T-helper 1 cell treated with Interleukin-12 subunit alpha and Interleukin-12 subunit beta and Interleukin-4 antibody, amounts not matched to agents 30 ng/mL and 1 ng/mL, for 36 hours (primary cell): Measurements from ENCODE around the gene ZC2HC1C. TPM values are rescaled to one million over a fixed set of nuclear protein-coding genes. Genes with fewer than 3 reads are reported as not detected.

Experiments used
- intact Hi-C: fragments of 100-400 bp; cut with micrococcal nuclease; formaldehyde crosslinking; loops from one replicate; pipeline ENCODE4 v1.15.1; 2024
- total RNA-seq: library from RNA; stranded (reverse); gene quantifications from 2 replicates; pipeline ENCODE4 v1.2.3, GENCODE V29; 2022

Gene ZC2HC1C
- total RNA-seq, 1 donor from 2014 or later = 1.3 TPM

GRCh38 chr14:75053396-75054291 is 15.8 kb upstream of the ZC2HC1C start:
- intact Hi-C loops = loop anchor here (5.0 kb wide), 1 partner anchor 124 kb away; the partner anchor contains the start of gene TMED10

DNA sequence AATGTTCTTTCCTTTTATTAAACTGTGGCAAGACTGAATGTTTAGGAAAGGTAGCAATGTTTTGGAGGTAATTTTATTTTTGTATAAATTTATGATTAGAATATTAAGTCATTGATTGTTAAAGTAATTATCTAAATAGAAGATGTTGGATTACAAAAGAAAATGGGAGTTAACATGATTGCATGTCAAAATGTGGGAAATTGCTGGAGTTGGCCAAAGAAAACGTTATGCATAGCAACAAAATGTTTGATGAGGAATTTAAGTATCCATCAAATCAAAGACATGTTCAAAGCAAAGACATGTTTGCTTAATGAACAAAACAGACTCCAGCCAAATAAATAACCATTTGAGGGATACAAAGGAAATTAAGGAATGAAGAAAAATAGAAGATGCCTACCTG is 15.0 kb upstream of the ZC2HC1C start:
- intact Hi-C loops = loop anchor here (5.0 kb wide), 1 partner anchor 123 kb away; the partner anchor contains the start of gene TMED10

GRCh38 chr14:75059642-75060041 is 9.8 kb upstream of the ZC2HC1C start:
- intact Hi-C loops = loop anchor here (5.0 kb wide), 3 partner anchors 177 to 347 kb away; partner anchors contain the start of genes AREL1, DLST, FCF1 and YLPM1

DNA sequence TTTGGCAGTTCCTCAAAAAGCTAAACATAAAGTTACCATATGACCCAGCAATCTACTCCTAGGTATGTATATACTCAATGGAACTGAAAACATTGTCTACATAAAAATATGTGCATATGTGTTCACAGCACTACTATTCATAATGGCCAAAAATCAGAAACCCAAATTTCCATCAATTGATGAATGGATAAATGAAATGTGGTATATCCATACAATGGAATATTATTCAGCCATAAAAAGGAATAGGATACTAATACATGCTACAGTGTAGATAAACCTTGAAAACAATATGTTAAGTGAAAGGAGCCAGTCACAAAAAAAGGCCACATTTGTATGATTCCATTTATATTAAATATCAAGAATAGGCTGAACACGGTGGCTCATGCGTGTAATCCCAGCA is 9.0 kb upstream of the ZC2HC1C start:
- intact Hi-C loops = loop anchor here (5.0 kb wide), 3 partner anchors 178 to 348 kb away; partner anchors contain the start of genes AREL1, DLST, FCF1 and YLPM1

- intact Hi-C loops = loop anchor here (1.0 to 5.0 kb wide), 4 partner anchors 12 to 351 kb away; partner anchors contain the start of genes AREL1, DLST, FCF1 and MLH3
Observed at GRCh38 chr14:75063013-75063412, 6.4 kb upstream of the ZC2HC1C start.

DNA sequence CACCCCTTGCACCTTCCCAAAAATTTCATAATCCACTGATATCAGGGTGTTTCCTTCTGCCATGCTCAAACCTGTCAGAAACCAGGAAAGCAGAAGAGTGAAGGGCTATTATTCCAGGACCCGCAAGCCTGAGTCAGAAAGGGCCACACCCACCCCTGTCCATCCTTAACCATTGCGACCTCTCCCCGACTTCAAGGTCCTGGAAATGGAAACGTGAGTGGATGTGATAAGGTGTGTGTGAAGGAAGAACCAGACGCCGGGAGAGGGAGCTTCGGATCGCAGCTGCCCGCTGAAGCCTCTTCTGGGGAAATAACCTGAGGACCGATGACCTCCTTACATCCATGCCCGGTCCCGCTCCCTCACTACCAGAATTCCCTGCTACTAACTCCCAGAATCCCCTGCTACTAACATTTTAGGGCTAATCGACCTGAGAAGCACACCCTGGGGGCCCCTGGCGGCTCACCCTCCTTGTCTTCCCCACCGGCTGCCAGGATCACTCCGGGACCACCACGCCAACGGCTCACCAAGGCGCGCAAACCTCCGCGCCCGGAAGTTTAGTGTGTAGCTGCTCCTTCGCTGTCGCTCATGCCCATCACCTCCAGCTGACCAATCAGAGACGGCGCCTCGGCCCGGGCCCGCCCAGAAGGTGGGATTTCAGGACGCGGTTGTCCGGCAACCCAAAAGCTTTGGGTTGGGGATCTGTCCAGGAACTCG is 5.8 kb upstream of the ZC2HC1C start, which contains the start of gene ACYP1:
Gene ACYP1 (minus strand): TSS at position 534 of the 714 bp plus-strand sequence. CDS start 471 bp downstream, at position 63.
- intact Hi-C loops = loop anchor here (1.0 to 5.0 kb wide), 6 partner anchors 12 to 351 kb away; partner anchors contain the start of genes AREL1, DLST, EIF2B2 and FCF1

DNA sequence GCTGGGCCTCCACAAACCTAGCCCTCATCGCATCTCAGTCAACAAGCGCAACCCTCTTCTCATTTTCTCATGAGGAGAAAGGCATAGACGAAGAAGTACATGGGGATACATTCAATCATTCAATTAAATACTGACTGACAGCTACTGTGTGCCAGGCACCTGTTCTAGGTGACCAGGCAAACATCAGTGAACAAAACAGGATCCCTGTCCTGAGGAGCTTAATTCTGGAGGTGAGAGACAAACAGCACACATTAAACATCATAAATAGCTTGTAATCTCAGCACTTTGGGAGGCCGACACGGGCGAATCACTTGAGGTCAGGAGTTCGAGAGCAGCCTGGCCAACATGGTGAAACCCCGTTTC is 5.3 kb upstream of the ZC2HC1C start:
- intact Hi-C loops = loop anchor here (1.0 to 5.0 kb wide), 5 partner anchors 62 to 352 kb away; partner anchors contain the start of genes AREL1, DLST, EIF2B2 and FCF1

DNA sequence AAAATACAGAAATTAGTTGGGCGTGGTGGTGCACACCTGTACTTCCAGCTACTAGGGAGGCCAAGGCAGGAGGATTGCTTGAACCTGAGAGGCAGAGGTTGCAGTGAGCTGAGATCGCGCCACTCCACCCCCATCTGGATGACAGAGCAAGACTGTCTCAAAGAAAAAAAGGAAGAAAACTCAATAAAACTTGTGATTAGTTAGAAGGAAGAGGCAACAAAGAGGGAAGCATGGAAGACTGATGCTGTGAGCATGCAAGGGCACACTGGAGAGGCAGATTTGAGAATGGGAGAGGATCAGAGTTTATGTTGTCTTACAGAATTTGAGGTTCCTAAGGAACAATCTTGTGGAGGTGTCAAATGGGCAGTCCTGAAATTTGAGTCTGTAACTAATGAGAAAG is 2.8 kb upstream of the ZC2HC1C start:
- intact Hi-C loops = no loop called here

DNA sequence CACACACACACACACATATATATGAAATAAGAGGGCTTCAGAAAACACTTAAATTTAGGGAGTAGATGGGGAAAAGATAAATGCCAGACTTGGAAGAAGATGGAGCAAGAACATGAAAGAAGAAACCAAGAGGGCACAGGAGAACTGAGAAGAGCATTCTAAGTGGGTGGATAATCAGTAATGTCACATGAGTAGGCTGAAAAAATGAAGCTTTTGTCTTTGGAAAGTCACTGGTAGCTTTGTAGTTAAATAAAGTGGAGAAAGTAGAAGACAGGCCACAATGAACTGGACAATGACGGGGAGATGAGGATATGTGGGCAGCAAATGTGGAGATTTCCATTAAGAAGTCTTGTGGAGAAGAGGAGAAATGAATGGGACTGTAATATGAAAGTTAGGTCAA is 2.2 kb upstream of the ZC2HC1C start:
- intact Hi-C loops = no loop called here

- intact Hi-C loops = loop anchor here (2.0 kb wide), 2 partner anchors 59 to 593 kb away; partner anchors contain the start of genes ERG28, NEK9 and TTLL5
Observed at GRCh38 chr14:75067765-75068164, 1.7 kb upstream of the ZC2HC1C start.

DNA sequence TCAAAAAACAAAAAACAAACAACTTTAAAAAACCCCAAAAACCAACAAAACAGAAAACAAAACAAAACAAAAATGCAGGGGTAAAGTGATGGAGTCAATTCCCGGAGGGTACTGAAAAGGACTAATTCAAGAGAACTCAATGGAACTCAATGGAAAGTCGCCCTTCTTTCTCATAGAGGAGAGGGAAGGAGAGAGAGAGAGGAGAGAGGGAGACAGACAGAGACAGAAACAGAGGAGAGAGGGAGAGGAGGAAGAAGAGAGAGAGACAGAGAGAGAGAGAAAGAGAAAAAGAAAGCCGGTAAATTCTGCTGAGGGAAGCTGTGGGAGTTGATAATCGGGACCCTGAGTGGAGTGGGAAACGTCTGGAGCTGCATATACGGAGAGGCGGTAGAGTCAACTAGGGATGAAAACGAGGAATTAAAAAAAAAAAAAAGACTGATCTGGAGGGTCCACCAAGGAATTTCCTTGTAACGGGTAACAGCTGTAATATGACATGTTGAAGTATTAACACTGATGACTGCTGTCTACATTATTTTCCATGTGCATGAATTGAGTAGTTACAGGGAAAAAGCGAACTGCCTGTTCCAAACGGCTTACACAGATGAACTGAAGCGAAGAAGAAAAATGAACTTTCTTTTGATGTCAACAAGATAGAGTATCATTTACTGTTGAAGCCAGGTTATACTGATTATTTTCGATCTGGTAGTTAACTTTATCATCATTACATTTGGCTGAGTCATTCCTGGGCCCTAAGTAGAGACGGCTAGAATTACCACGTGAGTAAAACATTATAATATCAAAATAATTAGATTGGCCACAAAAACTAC is 934 bp upstream of the ZC2HC1C start:
- intact Hi-C loops = loop anchor here (1.0 to 2.0 kb wide), 4 partner anchors 58 to 592 kb away; partner anchors contain the start of genes EIF2B2, ERG28, NEK9 and RPS6KL1

- intact Hi-C loops = loop anchor here (1.0 to 2.0 kb wide), 4 partner anchors 57 to 591 kb away; partner anchors contain the start of genes EIF2B2, ERG28, NEK9 and RPS6KL1
Observed at GRCh38 chr14:75069811-75070145, 337 bp downstream of the ZC2HC1C start.

GRCh38 chr14:75070383-75070782 is 942 bp downstream of the ZC2HC1C start:
- intact Hi-C loops = no loop called here

DNA sequence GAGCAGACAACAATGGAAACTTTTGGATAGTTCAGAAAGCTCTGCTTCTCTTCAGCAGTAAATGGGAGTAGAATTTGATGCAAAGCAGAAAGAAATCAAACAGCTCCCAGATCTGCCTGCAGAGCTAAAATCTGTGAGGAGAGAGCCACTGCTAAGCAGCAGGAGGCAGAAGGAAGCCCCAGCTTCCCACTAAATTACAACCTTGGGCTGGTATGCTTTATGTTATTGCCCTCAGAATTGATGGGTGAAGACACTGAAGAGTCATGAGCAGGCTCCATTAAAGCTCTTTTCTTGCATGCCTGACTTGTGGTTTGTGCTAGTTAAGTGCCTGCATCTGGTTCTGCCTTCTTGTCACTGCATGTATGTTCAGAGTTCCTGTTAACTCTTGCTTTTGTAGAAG is 8.4 kb downstream of the ZC2HC1C start:
- intact Hi-C loops = no loop called here

DNA sequence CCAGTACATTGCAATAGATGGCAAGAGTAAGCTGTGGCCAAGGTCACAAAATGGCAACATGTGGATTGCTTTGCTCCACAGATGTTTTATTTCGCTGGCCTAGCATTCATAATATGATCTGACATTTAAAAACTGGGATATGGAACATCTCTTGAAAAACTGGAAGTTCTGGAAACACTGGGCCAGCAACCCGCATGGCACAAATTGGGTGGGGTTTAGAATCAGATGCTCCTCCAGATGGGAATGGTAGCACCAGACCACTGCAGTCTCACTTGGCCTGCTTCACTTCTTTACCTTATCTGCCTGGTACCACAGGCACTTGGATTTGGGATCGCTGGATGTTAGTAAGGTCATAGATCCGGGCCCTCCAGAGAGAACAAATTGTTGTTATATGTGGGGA is 10.1 kb downstream of the ZC2HC1C start:
- intact Hi-C loops = no loop called here

DNA sequence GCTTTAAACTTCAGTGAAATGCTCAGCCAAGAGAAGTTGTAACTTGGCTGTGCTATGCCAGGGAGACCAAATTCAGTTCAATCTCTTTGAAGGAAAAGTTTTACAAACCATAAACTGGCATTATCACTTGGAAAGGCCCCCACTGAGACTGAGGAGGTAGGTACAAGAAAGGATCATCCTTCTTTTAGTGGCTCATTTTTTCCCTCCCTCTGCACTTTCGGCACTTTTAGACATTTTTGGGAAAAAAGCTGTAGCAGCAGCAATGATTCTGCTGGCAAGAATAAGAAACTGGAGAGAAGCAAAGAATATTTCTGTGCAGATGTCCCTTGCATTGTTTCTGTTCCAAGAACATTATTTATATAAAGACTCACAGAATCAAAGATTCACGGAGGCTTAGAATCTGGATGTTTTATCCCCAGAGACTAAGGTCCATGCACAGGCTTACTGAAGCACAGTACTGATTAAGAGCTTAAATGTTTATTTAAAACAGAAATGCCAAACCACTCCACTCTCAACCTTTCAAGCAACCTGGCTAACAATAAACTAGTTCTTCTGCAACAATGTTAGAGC is 12.3 kb downstream of the ZC2HC1C start:
- intact Hi-C loops = no loop called here

- intact Hi-C loops = no loop called here
Observed at GRCh38 chr14:75083271-75083670, 13.8 kb downstream of the ZC2HC1C start.

DNA sequence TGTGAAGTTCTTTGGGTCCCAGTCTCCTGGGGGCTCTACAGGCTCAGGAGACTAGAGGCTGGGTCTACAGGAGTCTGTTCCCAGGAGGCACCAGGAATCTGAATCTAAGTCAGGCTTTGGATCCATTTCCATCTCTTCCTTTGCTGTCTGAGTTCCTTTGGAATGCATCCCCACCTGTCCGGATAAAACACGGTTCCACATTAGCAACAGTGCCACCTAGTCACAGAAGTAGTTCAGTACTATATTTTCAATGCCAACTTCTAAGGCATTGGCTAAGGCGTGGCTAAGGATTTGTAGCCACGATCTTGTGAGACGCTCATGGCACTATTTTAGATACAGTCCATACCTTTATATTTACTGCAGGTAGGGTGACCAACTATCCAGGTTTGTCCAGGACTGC is 15.1 kb downstream of the ZC2HC1C start:
- intact Hi-C loops = no loop called here

DNA sequence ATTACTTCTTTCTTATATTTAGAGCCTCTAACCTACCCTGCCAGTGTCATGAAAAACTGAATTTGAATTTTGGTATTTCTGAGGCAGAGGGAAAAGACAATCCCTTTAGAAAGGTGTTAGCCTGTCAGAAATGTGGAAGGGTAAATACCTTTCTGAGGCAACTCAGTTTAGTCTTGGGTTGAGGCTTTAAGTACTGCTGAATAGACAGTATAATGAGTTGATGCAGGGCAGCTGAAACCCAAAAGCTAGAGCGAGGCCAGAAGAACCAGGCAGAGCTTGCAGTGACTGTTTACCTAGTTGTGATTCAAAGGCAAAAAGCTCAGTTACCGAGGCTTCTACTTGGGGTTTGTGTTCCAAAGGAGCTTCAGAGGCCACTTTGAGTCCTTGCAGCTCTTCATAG is 18.7 kb downstream of the ZC2HC1C start:
- intact Hi-C loops = loop anchor here (1.0 kb wide), 5 partner anchors 142 to 479 kb away; no protein-coding TSS in a partner anchor
